Adipose tissue (tissue), 3 donors: ENCODE measurements around the gene KLHDC10. TPM values are rescaled to one million over a fixed set of nuclear protein-coding genes. Genes with fewer than 3 reads are reported as not detected.
"Not testable (repeated sequence)": the region's sequence is repeated elsewhere in the genome, so short reads cannot be mapped to it uniquely, and the experiment has no call there.

Experiments used
- H3K27ac ChIP-seq: one replicate; pipeline ENCODE4 v1.5.1; 2013; ENCODE audit warnings: low read depth, low read length
- WGBS, 3 donors: extraction: QIAGEN DNeasy Blood & Tissue Kit; methylation state at CpG; one replicate each; pipeline ENCODE4 v1.1.7; 2013; 5-methylcytosine and 5-hydroxymethylcytosine counted together
- polyA plus RNA-seq, 3 donors: library from polyadenylated mRNA; stranded (reverse); fragments of 200-250 nt; gene quantifications; one replicate each; pipeline ENCODE4 v1.2.3, GENCODE V29; 2013
- donor health status: healthy with polysubstance abuse.
- donor health status: Bipolar disorder and iron deficiency.
- donor health status: healthy.

Gene KLHDC10
- polyA plus RNA-seq, 3 donors = 9.1 to 13.2 (median 12.3) TPM

- 46 to 68% (median 53%) methylated on average over 2 of the region's 2 CpGs for WGBS, 3 donors
Observed at GRCh38 chr7:130112093-130112492, 41.8 kb downstream of the KLHDC10 start.

GRCh38 chr7:130112662-130113425 lies 42.5 kb downstream of the KLHDC10 start:
- H3K27ac ChIP-seq = no peak overlapping the region
- WGBS, 3 donors = 68 to 92% (median 91%) methylated on average over 4 of the region's 4 CpGs

More at GRCh38 chr7:130112093-130112492, 41.8 kb downstream of the KLHDC10 start:
- H3K27ac ChIP-seq = no peak overlapping the region

GRCh38 chr7:130113426-130113805 lies 43.1 kb downstream of the KLHDC10 start:
- WGBS, 3 donors = 94 to 97% (median 97%) methylated on average over 5 of the region's 5 CpGs

GRCh38 chr7:130113887-130114286 lies 43.6 kb downstream of the KLHDC10 start:
- H3K27ac ChIP-seq = no peak overlapping the region
- 32 to 79% (median 71%) methylated on average over 4 of the region's 4 CpGs for WGBS, 3 donors

More at GRCh38 chr7:130113426-130113805, 43.1 kb downstream of the KLHDC10 start:
- not testable (repeated sequence) for H3K27ac ChIP-seq

- H3K27ac ChIP-seq = no peak overlapping the region
Observed at GRCh38 chr7:130114374-130114773, 44.0 kb downstream of the KLHDC10 start.

- WGBS, 3 donors = 94 to 98% (median 98%) methylated on average over 2 of the region's 2 CpGs
- no peak overlapping the region for H3K27ac ChIP-seq
Observed at GRCh38 chr7:130114776-130115175, 44.4 kb downstream of the KLHDC10 start.

- WGBS, 3 donors = 80 to 94% (median 93%) methylated on average over 5 of the region's 5 CpGs
- H3K27ac ChIP-seq = no peak overlapping the region
Observed at GRCh38 chr7:130118294-130118693, 48.0 kb downstream of the KLHDC10 start.

- WGBS, 3 donors = 95 to 99% (median 98%) methylated on average over 4 of the region's 4 CpGs
- no peak overlapping the region for H3K27ac ChIP-seq
Observed at GRCh38 chr7:130118801-130119200, 48.5 kb downstream of the KLHDC10 start.

GRCh38 chr7:130123501-130123900 lies 53.2 kb downstream of the KLHDC10 start:
- no peak overlapping the region for H3K27ac ChIP-seq

- WGBS, 3 donors = 85 to 93% (median 88%) methylated on average over 2 of the region's 2 CpGs
- H3K27ac ChIP-seq = no peak overlapping the region
Observed at GRCh38 chr7:130124711-130125110, 54.4 kb downstream of the KLHDC10 start.

GRCh38 chr7:130126840-130127239 lies 56.5 kb downstream of the KLHDC10 start:
- WGBS, 3 donors = 96 to 99% (median 98%) methylated on average over 3 of the region's 3 CpGs
- H3K27ac ChIP-seq = not testable (repeated sequence)

GRCh38 chr7:130127404-130127803 lies 57.1 kb downstream of the KLHDC10 start:
- 50 to 72% (median 68%) methylated on average over 2 of the region's 2 CpGs for WGBS, 3 donors
- no peak overlapping the region for H3K27ac ChIP-seq

GRCh38 chr7:130127821-130128317 lies 57.5 kb downstream of the KLHDC10 start:
- WGBS, 3 donors = 43 to 74% (median 47%) methylated on average over 1 of the region's 1 CpG
- no peak overlapping the region for H3K27ac ChIP-seq

- WGBS, 3 donors = 75 to 87% (median 86%) methylated on average over 4 of the region's 4 CpGs
Observed at GRCh38 chr7:130129011-130129411, 58.7 kb downstream of the KLHDC10 start.

GRCh38 chr7:130131191-130131834 lies 61.0 kb downstream of the KLHDC10 start:
- H3K27ac ChIP-seq = no peak overlapping the region
- 92 to 93% (median 93%) methylated on average over 6 of the region's 6 CpGs for WGBS, 3 donors

More at GRCh38 chr7:130129011-130129411, 58.7 kb downstream of the KLHDC10 start:
- H3K27ac ChIP-seq = no peak overlapping the region

GRCh38 chr7:130131964-130132875 lies 61.9 kb downstream of the KLHDC10 start:
- H3K27ac ChIP-seq = no peak overlapping the region
- 89 to 96% (median 94%) methylated on average over 12 of the region's 12 CpGs for WGBS, 3 donors

GRCh38 chr7:130133029-130133782 lies 62.9 kb downstream of the KLHDC10 start:
- 87 to 95% (median 92%) methylated on average over 7 of the region's 7 CpGs for WGBS, 3 donors
- H3K27ac ChIP-seq = no peak overlapping the region

- 92 to 97% (median 94%) methylated on average over 4 of the region's 4 CpGs for WGBS, 3 donors
- H3K27ac ChIP-seq = no peak overlapping the region
Observed at GRCh38 chr7:130134106-130134636, 63.8 kb downstream of the KLHDC10 start.
